ENCODE measurements around the gene FTSJ3.

Gene FTSJ3

GRCh38 chr17:63786971-63787711, 40.3 kb downstream of the FTSJ3 start:
- no peak for DNase-seq

- DNase-seq: no peak
These were observed 41.3 kb downstream of the FTSJ3 start for GRCh38 chr17:63786117-63786516.

GRCh38 chr17:63785556-63785955, 41.9 kb downstream of the FTSJ3 start:
- DNase-seq: no peak

- no peak for DNase-seq
These were observed 43.9 kb downstream of the FTSJ3 start for GRCh38 chr17:63783522-63783921.

GRCh38 chr17:63780928-63781327, 46.5 kb downstream of the FTSJ3 start:
- DNase-seq: no peak

- no peak for DNase-seq
These were observed 47.0 kb downstream of the FTSJ3 start for GRCh38 chr17:63780507-63780906.

- no peak for DNase-seq
These were observed 52.0 kb downstream of the FTSJ3 start for GRCh38 chr17:63775420-63775819.

GRCh38 chr17:63774969-63775265, 52.5 kb downstream of the FTSJ3 start:
- no peak for DNase-seq

GRCh38 chr17:63774141-63774968, 53.1 kb downstream of the FTSJ3 start, which contains the start of gene DDX42:
TSS of gene DDX42 (plus strand) at chr17:63774170. CDS start at chr17:63787050, 12,880 bp downstream.
- DNase-seq: peak in 32 of 56 donors; percentile 11 to 88 (median 40)

GRCh38 chr17:63773272-63774140, 54.0 kb downstream of the FTSJ3 start, which contains the start of gene CCDC47:
TSS of gene CCDC47 (minus strand) at chr17:63773597. CDS start at chr17:63766175, 7,422 bp downstream.
- DNase-seq: peak; percentile 86 to 100 (median 99)

GRCh38 chr17:63772801-63773271, 54.6 kb downstream of the FTSJ3 start:
- DNase-seq: no peak
